GM18520 (cell line): ENCODE measurements around the gene SLF1.
"Not testable (repeated sequence)": the region's sequence is repeated elsewhere in the genome, so short reads cannot be mapped to it uniquely, and the experiment has no call there.

Experiments used
- ATAC-seq: cut with Tn5 transposase; IDR thresholded peaks from one replicate; pipeline ENCODE4 v1.9.1; 2021; ENCODE audit not compliant: unreplicated experiment

SLF1 gene

GRCh38 chr5:94618493-94619328, at the start of gene SLF1, which contains the start of gene KIAA0825:
Gene SLF1, plus strand, starts transcription at chr5:94618669. Its CDS starts 10,142 bp downstream, at chr5:94628811.
Gene KIAA0825, minus strand, starts transcription at chr5:94618604. Its CDS starts 81,478 bp downstream, at chr5:94537126.
- ATAC-seq, result peak; percentile 94

GRCh38 chr5:94571415-94571814, 47.1 kb upstream of the SLF1 start:
- ATAC-seq, result no peak

- ATAC-seq, result not testable (repeated sequence)
These were observed 45.1 kb upstream of the SLF1 start for GRCh38 chr5:94573349-94573748.

- ATAC-seq, result no peak
These were observed 43.3 kb upstream of the SLF1 start for GRCh38 chr5:94575196-94575595.

GRCh38 chr5:94577466-94578245, 40.8 kb upstream of the SLF1 start:
- peak; percentile 73 for ATAC-seq

- ATAC-seq, result no peak
These were observed 23.1 kb upstream of the SLF1 start for GRCh38 chr5:94595281-94595840.

GRCh38 chr5:94613583-94613982, 4.9 kb upstream of the SLF1 start:
- ATAC-seq, result no peak

- ATAC-seq, result no peak
These were observed 4.2 kb upstream of the SLF1 start for GRCh38 chr5:94614156-94614805.

GRCh38 chr5:94615862-94616261, 2.6 kb upstream of the SLF1 start:
- ATAC-seq, result no peak

GRCh38 chr5:94618029-94618492, 408 bp upstream of the SLF1 start:
- peak; percentile 8 for ATAC-seq

GRCh38 chr5:94620256-94620655, 1.8 kb downstream of the SLF1 start:
- no peak for ATAC-seq

GRCh38 chr5:94621763-94622162, 3.3 kb downstream of the SLF1 start:
- no peak for ATAC-seq

- ATAC-seq, result no peak
These were observed 4.5 kb downstream of the SLF1 start for GRCh38 chr5:94623011-94623410.

- no peak for ATAC-seq
These were observed 5.4 kb downstream of the SLF1 start for GRCh38 chr5:94623877-94624276.

GRCh38 chr5:94627191-94627590, 8.7 kb downstream of the SLF1 start:
- ATAC-seq, result no peak

- peak; percentile 79 for ATAC-seq
These were observed 13.6 kb downstream of the SLF1 start for GRCh38 chr5:94632024-94632423.

- no peak for ATAC-seq
These were observed 21.7 kb downstream of the SLF1 start for GRCh38 chr5:94640176-94640575.

- no peak for ATAC-seq
These were observed 26.6 kb downstream of the SLF1 start for GRCh38 chr5:94645053-94645452.

GRCh38 chr5:94646758-94647157, 28.3 kb downstream of the SLF1 start:
- no peak for ATAC-seq

- ATAC-seq, result no peak
These were observed 31.4 kb downstream of the SLF1 start for GRCh38 chr5:94649874-94650273.

- no peak for ATAC-seq
These were observed 39.8 kb downstream of the SLF1 start for GRCh38 chr5:94658272-94658671.
